IMR-90 (cell line): Measurements from ENCODE around the gene GKN1.

Experiments used
- BHLHE40 ChIP-seq: fragments of 150-350 bp; IDR thresholded peaks from 2 replicates; pipeline ENCODE4 v1.6.1; 2016; ENCODE audit warnings: mild to moderate bottlenecking, low read depth, low read length
- CEBPB ChIP-seq: IDR thresholded peaks from 2 replicates; pipeline ENCODE4 v1.6.1; 2012; ENCODE audit warnings: low read depth, low read length, improper control_type of control experiment
- CHD1 ChIP-seq: IDR thresholded peaks from 2 replicates; pipeline ENCODE4 v1.6.1; 2012; ENCODE audit warnings: low read depth, low read length, improper control_type of control experiment
- CTCF ChIP-seq: conservative IDR thresholded peaks from 2 replicates; pipeline ENCODE4 v1.5.1; 2012; ENCODE audit warnings: mild to moderate bottlenecking, low read depth, low read length, improper control_type of control experiment
- MAFK ChIP-seq: IDR thresholded peaks from 2 replicates; pipeline ENCODE4 v1.6.1; 2012; ENCODE audit warnings: low read depth, low read length, improper control_type of control experiment
- MAZ ChIP-seq: IDR thresholded peaks from 2 replicates; pipeline ENCODE4 v1.6.1; 2012; ENCODE audit warnings: low read depth, mild to moderate bottlenecking, low read length, improper control_type of control experiment, moderate library complexity, borderline replicate concordance
- MXI1 ChIP-seq: IDR thresholded peaks from 2 replicates; pipeline ENCODE4 v1.6.1; 2012; ENCODE audit warnings: low read depth, mild to moderate bottlenecking, low read length, moderate library complexity, borderline replicate concordance
- POLR2A ChIP-seq: IDR thresholded peaks from 2 replicates; pipeline ENCODE4 v1.6.1; 2012; ENCODE audit warnings: mild to moderate bottlenecking, low read depth, low read length
- RAD21 ChIP-seq: IDR thresholded peaks from 2 replicates; pipeline ENCODE4 v1.6.1; 2012; ENCODE audit warnings: low read length, improper control_type of control experiment
- RFX5 ChIP-seq: IDR thresholded peaks from 2 replicates; pipeline ENCODE4 v1.8.0; 2012; ENCODE audit warnings: low read depth, mild to moderate bottlenecking, low read length, moderate library complexity
- SMC3 ChIP-seq: fragments of 150-350 bp; IDR thresholded peaks from 2 replicates; pipeline ENCODE4 v1.6.1; 2016; ENCODE audit warnings: low read depth, mild to moderate bottlenecking, antibody characterized with exemption, low read length, moderate library complexity
- USF2 ChIP-seq: fragments of 150-350 bp; IDR thresholded peaks from 2 replicates; pipeline ENCODE4 v1.6.1; 2017; ENCODE audit warnings: mild to moderate bottlenecking, antibody characterized with exemption, low read length, low read depth

GRCh38 chr2:68926796-68927195, 47.6 kb upstream of the GKN1 start:
- TF ChIP-seq CTCF (no peak), USF2 (no peak), CEBPB (no peak), MAFK (no peak), RFX5 (no peak), CHD1 (no peak), RAD21 (no peak), MXI1 (no peak), POLR2A (no peak), SMC3 (no peak), MAZ (no peak), BHLHE40 (no peak)
